ENCODE data around the gene RBM5. TPM values are rescaled to one million over a fixed set of nuclear protein-coding genes. Genes with fewer than 3 reads are reported as not detected.

The RBM5 gene
- total and polyA plus RNA-seq, 10 of the 15 experiments (the other 5 are each of a cell fraction or from before 2014, with no cell fraction given), result 35.1 to 347 (median 111) TPM

- FAIRE-seq, result no peak
- POLR2A ChIA-PET, result no interaction called here
- Histone ChIP-seq H3K9me3 (replicated peaks; ENCODE audit: control insufficient read depth, insufficient read depth, low read length) (no peaks in the 10 kb centered on the region), H3K4me3 (no peak overlapping the region), H3K27me3 (replicated peaks in 1 of 2; ENCODE audit: control insufficient read depth in 2 of 2, insufficient read depth in 2 of 2, low read length in 1 of 2) (peaks cover 0 to 2% of the 10 kb centered on the region in 2 experiments; a peak in 2 of 4 replicates), H3K4me2 (ENCODE audit: control insufficient read depth, insufficient read depth) (no peak overlapping the region), H3K4me1 (ENCODE audit: control insufficient read depth, insufficient read depth, low read length) (no peaks in the 10 kb centered on the region), H4K20me1 (ENCODE audit: control insufficient read depth, insufficient read depth) (no peaks in the 10 kb centered on the region), H2AFZ (ENCODE audit: control insufficient read depth, low read depth, low read length) (no peak overlapping the region), H3K9ac (ENCODE audit: control insufficient read depth, insufficient read depth, low read length) (no peak overlapping the region), H3K27ac (ENCODE audit: control insufficient read depth, insufficient read depth) (no peak overlapping the region), H3K79me2 (ENCODE audit: control insufficient read depth, insufficient read depth, low read length) (no peaks in the 10 kb centered on the region), H3K36me3 (ENCODE audit: control insufficient read depth in 2 of 2, insufficient read depth in 2 of 2, low read length in 1 of 2) (no peaks in the 10 kb centered on the region)
- SMC1A ChIA-PET (ENCODE audit: uncharacterized antibody, unreplicated experiment), result no interaction called here
- intact Hi-C loops (cut with micrococcal nuclease; ENCODE audit: unreplicated experiment), result no loop called here
- no peak; the same call in 2 of the 3 replicates for ATAC-seq
- CTCF ChIA-PET, result no interaction called here
- in situ Hi-C loops (cut with MboI), result no loop called here
- no TSS peak for BruUV-seq (replicated peaks)
- TF ChIP-seq KAT2A (conservative IDR thresholded peaks at IDR 0.05; ENCODE audit: control insufficient read depth, low read depth, low read length) (no peak), MTA3 (IDR thresholded peaks at IDR 0.05; ENCODE audit: borderline replicate concordance, low read length) (no peak), IRF3 (IDR thresholded peaks at IDR 0.05) (no peak), TAF1 (IDR thresholded peaks at IDR 0.05; ENCODE audit: borderline replicate concordance, low read depth, low read length) (no peak), RFX5 (IDR thresholded peaks at IDR 0.05; ENCODE audit: low read depth, low read length) (no peak), BACH1 (IDR thresholded peaks at IDR 0.05; ENCODE audit: borderline replicate concordance) (no peak), MLLT1 (IDR thresholded peaks at IDR 0.05) (no peak), NFYA (IDR thresholded peaks at IDR 0.05; ENCODE audit: borderline replicate concordance, low read depth, low read length) (no peak)
- DNase-seq (ENCODE audit: low read depth, low spot score), result no peak
- RAD21 ChIA-PET (ENCODE audit: unreplicated experiment), result no interaction called here
- 38% methylated on average over 13 of the region's 13 CpGs for WGBS (ENCODE audit: insufficient coverage, insufficient replicate concordance, low lambda C conversion rate, missing lambda C conversion rate)
Measured at GRCh38 chr3:50139718-50140423, 51.2 kb downstream of the RBM5 start.
